HG03066 (cell line): ENCODE data around the gene SART1.
"Not testable (repeated sequence)": the region's sequence is repeated elsewhere in the genome, so short reads cannot be mapped to it uniquely, and the experiment has no call there.

Experiments
- ATAC-seq: cut with Tn5 transposase; IDR thresholded peaks from one replicate; pipeline ENCODE4 v1.9.1; 2021; ENCODE audit warnings: low read depth; ENCODE audit not compliant: unreplicated experiment

The SART1 gene

DNA sequence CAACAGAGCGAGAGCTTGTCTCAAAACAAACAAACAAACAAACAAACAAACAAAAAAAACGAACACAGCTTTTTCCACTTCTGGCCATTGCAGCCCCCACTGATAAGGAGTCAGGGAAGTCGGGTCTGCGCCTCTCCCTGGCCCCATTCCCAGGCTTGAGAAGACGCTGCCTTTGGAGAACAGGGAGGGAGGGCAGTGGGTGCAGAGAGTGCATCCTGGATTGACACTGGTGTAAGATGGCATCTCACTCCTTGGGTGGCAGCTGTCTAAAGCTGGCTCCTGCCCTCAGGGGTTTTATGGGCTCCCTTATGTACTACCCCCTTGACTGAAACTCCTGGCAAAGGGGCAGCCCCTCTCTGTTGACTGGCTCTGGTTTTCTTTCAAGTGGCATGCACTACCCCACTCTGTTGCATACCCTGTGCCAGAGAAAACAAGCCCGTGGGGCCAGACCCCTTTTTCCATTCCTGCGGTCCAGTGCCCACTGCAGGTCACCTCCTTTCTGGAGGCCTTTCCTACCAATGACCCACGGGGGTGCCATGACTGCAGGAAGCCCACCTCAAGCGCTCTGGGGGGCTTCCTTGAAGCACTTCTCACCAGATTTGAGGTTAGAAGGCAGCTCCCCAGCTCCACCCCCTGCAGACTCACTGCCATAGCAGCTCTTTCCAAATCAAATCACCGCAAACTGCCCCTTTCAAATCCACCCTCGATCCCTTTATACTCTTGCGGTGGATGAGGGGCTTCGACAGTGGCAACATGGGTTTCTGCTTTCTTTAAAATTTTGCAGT is 29.6 kb upstream of the SART1 start:
- ATAC-seq: no peak

DNA sequence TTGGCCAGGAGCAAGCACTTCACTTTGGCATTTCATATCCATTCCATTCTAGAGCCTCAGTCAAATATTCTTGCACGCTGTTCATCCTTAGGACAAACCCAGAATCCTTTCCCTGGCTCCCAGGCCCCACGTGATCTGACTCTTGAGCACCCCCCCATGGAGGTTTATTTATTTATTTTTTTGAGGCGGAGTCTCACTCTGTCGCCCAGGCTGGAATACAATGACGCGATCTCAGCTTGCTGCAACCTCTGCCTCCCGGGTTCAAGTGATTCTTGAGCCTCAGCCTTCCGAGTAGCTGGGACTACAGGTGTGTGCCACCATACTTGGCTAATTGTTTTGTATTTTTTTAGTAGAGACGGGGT is 29.0 kb upstream of the SART1 start:
- ATAC-seq: no peak

DNA sequence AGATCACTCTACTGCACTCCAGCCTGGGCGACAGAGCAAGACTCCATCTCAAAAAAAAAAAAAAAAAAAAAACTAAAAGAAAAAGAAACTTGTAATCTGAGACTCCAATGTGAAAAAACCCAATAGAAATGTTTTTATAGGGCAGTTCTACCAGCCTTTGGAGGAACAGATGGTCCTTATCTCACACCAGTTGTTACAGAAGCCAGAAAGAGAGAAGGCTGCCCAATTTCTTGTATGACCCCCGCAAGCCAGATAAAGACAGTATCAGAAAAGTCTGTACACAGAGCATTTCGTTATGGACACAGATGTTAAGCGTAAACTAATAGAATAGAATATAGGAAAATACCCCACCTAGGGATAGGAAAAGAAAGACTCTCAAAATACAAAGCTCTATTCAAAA is 27.5 kb upstream of the SART1 start:
- ATAC-seq: no peak

DNA sequence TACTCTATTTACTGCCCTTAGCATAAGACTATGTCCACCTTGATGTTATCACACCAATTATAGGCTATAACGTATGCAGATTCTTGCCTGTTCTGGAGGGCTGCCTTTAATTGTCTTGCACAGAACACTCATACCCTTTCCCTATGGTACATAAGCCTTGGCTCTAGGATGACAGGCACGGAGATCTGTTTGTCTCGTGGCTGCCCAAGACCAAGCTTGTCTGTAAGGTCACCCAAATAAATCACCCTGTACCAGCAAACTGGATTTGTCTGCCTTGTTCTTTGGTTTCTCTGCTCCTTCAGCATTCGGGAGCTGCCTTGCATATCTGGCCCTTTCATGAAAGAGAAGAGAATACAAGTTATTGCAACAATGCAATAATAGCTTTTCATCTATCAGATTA is 23.8 kb upstream of the SART1 start:
- no peak for ATAC-seq

DNA sequence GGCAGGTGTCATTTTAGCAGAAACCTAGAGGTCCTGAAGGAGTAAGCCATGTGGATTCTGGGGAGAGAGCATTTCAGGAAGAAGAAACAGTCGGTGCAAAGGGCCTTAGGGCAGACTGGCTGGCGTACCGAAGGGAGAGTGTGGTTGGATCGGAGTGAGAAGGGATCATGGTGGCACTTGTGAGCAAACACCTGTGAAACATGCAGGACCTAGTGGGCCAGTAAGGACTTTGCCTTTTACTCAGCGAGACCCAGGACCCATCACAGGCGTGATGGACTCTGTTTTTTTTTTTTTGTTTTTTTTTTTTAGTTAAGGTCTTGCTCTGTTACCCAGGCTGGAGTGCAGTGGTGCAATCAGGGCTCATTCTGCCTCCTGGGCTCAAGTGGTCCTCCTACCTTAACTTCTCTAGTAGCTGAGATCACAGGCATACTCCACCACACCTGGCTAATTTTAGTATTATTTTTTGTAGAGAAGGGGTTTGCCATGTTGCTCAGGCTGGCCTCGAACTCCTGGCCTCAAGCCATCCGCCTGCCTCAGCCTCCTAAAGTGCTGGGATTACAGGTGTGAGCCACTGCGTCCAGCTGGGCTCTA is 19.7 kb upstream of the SART1 start:
- ATAC-seq: no peak

DNA sequence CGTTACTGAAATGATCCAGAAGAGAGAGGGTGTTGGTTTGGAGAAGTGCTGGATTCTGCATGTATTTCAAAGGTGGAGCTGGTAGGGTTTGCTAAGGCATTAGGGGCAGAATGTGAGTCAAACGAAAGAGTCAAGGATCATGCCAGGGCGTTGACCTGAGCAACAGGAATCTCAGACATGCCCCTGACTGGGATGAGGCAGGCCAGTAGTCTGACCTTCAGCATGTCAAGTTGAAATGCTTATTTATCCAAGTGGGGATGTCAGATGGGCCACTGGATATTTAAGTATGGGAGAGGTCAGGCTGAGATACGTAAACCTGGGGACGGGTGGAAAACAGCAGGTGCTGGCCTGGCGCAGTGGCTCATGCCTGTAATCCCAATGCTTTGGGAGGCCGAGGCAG is 19.0 kb upstream of the SART1 start:
- no peak for ATAC-seq

DNA sequence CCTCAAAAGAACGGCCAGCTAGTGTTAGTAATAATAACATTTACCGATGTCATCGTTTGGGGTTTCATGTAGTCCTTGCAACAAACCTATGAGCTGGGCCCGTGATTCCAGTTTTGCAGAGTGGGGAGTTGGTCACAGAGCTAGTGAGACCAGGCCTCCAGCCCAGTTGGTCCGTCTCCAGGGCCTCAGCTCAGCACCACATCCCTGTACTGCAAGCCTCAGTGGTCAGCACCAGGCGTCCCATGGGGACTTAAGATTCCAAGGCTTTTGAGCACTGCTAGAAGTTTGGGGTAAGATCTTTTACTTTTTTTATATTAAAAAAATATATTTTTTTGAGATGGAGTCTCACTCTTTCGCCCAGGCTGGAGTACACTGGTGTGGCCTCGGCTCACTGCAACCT is 17.3 kb upstream of the SART1 start:
- ATAC-seq: no peak

- ATAC-seq: no peak
Measured at GRCh38 chr11:65944767-65945166, 16.8 kb upstream of the SART1 start.

DNA sequence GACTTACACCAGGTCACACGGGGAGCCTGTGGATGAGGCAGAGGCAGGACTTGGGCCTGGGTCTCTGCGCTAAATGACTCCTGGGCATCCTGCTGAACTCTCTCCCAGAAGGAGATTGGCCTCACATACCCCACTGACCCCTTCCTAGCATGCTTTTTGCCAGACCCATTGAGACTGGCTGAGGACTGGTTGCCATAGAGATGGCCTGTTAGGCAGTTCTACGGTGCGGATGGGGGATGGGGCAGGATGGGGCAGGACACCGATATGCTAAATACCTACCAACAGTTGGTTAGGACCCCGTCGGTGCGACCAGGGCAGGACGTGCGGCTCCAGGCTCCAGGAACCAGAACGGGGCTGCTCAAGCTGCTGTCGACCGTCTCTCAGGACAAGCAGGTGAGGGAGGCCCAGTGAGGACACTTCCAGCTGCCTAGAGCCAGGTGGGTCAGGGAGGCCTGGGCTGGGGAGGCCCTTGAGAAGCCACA is 16.1 kb upstream of the SART1 start, which contains the start of gene TSGA10IP:
TSS of gene TSGA10IP (plus strand) at position 51 of the 482 bp plus-strand sequence. CDS start at position 247, 196 bp downstream.
- ATAC-seq: no peak

GRCh38 chr11:65945941-65946558 is 15.5 kb upstream of the SART1 start:
- no peak for ATAC-seq

DNA sequence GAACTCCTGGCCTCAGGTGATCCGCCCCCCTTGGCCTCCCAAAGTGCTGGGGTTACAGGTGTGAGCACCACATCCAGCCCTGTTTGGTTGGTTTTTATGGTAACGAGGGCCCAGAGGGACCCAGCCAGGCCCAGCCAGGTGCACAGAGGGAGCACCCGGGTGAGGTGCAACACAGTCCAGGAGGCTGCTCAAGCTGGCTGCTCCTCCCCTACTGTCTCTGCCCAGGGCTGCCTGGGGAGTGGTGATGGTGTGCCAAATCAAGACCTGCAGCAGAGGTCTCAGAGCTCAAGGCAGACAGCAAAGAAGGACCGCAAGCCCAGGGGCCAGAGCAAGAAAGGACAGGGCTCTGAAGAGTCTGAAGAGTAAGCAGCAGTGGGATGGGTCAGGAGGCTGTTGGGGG is 14.9 kb upstream of the SART1 start:
- ATAC-seq: no peak

- no peak for ATAC-seq
Measured at GRCh38 chr11:65947133-65947532, 14.4 kb upstream of the SART1 start.

DNA sequence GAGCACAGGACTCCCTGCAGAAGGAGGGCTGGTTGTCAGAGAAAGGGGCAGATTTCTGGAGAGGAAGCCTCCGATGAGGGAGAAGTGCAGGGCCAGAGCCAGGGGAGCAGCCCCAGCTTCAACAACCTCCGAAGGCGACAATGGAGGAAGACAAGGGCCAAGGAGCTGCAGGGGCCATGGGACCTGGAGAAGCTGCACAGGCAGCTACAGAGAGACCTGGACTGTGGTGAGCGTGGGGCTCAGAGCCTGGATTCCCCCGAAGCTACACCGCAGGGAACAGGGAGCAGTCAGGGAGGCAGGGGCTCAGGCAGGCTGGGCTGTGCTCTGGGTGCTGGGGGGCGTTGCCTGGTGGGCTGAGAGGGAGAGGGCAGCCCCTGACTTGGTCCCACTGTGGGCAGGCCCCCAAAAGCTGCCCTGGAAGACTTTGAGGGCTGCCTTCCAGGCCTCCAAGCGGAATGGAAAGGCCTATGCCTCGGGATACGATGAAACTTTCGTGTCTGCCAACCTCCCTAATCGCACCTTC is 13.9 kb upstream of the SART1 start:
- ATAC-seq: no peak

GRCh38 chr11:65950711-65951110 is 10.8 kb upstream of the SART1 start:
- not testable (repeated sequence) for ATAC-seq

DNA sequence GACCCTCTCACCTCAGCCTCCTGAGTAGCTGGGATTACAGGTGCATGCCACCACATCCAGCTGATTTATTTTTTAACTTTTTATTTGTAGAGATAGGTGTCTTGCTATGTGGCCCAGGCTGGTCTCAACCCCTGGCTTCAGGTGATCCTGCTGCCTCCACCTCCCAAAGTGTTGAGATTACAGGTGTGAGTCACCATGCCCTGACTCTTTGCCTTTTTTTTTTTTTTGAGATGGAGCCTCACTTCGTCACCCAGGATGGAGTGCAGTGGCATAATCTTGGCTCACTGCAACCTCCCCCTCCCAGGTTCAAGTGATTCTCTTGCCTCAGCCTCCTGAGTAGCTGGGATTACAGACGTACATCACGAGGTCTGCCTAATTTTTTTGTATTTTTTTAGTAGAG is 9.9 kb upstream of the SART1 start:
- ATAC-seq: not testable (repeated sequence)

GRCh38 chr11:65952052-65952521 is 9.4 kb upstream of the SART1 start:
- no peak for ATAC-seq

DNA sequence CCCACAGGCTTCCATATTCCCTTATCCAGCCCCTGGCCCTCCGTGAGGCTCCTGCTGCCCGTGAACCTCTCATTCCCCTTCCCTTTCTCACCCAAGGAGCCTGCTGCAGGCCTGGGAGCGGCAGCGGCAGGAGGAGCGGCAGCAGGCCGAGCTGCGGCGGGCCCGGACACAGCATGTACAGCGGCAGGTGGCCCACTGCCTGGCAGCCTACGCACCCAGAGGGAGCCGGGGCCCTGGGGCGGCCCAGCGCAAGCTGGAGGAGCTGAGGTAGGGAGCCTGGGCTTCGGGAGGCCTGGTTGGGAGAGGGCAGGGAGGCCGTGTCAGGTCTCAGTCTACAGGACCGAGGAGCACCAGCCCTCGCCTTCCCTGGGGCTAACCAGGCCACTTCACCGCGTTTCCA is 8.1 kb upstream of the SART1 start:
- ATAC-seq: no peak

DNA sequence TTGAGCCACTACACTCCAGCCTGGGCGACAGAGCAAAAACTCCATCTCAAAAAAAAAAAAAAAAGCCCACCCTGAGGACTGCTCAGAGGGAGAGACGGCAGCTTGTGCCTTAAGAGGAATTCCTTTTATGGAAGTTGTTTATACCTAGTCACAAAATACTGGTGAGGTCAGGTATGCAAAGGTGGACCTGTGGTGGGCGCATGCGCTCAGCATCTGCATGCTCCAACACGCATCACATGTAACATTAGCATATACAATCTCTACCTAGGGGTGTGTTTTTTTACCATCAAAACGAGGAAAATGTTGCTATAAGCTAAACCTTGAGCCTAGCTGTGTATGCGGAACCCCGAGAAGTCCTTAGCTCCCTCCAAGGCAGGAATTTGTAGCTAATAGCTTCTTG is 6.8 kb upstream of the SART1 start:
- ATAC-seq: no peak

DNA sequence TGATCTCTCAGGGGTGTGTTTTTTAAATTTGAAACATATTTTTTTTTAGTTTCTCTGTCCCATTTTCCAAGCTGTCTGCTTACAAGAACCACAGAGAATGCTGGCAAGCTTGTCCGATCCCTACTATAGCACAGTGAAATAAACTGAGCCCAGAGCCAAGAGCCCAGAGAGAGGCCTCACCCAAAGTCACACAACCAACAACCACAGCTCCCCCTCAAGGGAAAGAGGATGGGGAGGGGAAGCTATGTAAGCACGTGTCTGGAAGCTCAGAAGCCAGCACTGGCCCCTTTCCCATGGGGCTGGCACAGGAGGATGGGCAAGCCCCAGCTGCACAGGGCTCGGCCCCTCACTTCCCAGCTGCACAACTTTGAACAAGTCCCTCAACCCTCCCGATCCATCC is 3.2 kb upstream of the SART1 start:
- ATAC-seq: no peak

DNA sequence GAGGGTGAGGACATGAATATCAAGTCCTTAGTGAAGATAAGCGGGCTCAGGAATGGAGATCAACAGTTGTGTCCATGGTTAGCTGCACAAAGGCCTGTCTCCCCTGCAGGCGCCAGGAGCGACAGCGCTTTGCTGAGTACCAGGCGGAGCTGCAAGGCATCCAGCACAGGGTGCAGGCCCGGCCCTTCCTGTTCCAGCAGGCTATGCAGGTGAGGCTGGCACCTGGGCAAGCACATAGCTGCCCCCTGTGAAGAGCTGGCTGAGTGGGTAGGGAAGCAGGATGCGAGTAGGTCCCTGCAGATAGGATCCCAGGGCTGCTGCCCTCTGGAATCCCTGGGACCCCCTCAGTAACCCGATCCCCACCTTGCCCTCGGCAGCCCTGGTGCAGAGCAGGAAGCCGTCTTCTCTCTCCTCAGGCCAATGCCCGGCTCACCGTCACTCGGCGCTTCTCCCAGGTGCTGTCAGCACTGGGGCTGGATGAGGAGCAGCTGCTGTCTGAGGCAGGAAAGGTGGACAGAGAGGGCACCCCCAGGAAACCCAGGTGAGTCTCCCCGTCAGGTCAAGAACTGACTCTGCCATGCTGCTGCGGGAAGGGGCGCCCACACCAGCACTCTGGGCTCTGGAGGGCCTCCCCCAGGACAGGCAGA is 2.6 kb upstream of the SART1 start:
- ATAC-seq: no peak

DNA sequence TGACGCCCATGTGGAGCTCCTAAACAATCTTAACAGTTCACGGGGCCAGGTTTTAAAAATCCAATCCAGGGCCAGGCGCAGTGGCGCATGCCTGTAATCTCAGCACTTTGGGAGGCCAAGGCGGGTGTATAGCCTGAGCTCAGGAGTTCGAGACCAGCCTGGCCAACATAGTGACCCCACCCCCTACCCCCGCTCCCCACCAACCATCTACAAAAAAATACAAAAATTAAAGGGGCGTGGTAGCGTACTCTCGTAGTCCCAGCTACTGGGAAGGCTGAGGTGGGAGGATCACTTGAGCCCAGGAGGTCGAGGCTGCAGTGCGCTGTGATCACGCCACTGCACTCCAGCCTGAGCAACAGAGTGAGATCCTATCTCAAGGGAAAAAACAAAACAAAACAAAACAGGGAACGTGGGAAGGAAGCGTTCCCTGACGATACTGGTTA is 689 bp upstream of the SART1 start:
- no peak for ATAC-seq
